RWPE1 (cell line): ENCODE results near the gene PTPN18.

ENCODE experiments used
- CTCF ChIA-PET: fragments of 350-600 bp; sonication (Branson Sonifier 250); formaldehyde crosslinking; extraction: SDS; loops from one replicate; lab custom pipeline; 2021; lab: Yijun Ruan, JAX
- POLR2A ChIA-PET: fragments of 400-600 bp; formaldehyde crosslinking; extraction: SDS; loops from one replicate; lab custom pipeline; 2020; ENCODE audit warnings: antibody characterized with exemption; ENCODE audit not compliant: low non-redundant PET; lab: Yijun Ruan, JAX
- DNase-seq: peaks from one replicate; pipeline ENCODE4 v3.0.0; 2012; ENCODE audit warnings: low spot score
- H3K27ac ChIP-seq: fragments of 450-650 bp; 2 replicates; pipeline ENCODE4 v1.5.1; 2017
- TF ChIP-seq, protein P1 (sequence below): fragments of 450-650 bp; conservative IDR thresholded peaks from 2 replicates; pipeline ENCODE4 v1.5.1; 2017; ENCODE audit warnings: low read depth, mild to moderate bottlenecking

PTPN18 gene

DNA sequence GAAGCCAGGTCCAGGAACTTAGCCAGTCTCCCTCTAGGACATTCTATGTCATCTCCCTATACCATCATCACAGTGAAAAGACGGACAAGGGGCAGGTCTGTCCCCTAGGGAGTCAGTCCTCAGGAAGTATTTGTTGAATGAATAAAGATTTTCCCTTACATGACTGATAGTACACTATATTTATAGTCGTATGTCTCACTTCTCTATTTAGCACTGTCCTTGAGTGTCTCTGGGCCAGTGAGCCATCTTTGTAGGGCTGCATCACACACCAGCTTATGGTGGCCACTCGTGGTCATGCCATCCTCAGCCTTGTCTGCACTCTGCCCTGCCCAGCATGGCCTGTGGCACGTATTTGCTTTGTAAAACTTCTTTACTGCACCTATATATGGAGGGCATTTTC is 25.8 kb downstream of the PTPN18 start:
- TF ChIP-seq, protein P1, sequence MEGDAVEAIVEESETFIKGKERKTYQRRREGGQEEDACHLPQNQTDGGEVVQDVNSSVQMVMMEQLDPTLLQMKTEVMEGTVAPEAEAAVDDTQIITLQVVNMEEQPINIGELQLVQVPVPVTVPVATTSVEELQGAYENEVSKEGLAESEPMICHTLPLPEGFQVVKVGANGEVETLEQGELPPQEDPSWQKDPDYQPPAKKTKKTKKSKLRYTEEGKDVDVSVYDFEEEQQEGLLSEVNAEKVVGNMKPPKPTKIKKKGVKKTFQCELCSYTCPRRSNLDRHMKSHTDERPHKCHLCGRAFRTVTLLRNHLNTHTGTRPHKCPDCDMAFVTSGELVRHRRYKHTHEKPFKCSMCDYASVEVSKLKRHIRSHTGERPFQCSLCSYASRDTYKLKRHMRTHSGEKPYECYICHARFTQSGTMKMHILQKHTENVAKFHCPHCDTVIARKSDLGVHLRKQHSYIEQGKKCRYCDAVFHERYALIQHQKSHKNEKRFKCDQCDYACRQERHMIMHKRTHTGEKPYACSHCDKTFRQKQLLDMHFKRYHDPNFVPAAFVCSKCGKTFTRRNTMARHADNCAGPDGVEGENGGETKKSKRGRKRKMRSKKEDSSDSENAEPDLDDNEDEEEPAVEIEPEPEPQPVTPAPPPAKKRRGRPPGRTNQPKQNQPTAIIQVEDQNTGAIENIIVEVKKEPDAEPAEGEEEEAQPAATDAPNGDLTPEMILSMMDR: no peak
- ChIA-PET POLR2A (no interaction called here), CTCF (no interaction called here)
- no peak overlapping the region for H3K27ac ChIP-seq
- DNase-seq: no peak

DNA sequence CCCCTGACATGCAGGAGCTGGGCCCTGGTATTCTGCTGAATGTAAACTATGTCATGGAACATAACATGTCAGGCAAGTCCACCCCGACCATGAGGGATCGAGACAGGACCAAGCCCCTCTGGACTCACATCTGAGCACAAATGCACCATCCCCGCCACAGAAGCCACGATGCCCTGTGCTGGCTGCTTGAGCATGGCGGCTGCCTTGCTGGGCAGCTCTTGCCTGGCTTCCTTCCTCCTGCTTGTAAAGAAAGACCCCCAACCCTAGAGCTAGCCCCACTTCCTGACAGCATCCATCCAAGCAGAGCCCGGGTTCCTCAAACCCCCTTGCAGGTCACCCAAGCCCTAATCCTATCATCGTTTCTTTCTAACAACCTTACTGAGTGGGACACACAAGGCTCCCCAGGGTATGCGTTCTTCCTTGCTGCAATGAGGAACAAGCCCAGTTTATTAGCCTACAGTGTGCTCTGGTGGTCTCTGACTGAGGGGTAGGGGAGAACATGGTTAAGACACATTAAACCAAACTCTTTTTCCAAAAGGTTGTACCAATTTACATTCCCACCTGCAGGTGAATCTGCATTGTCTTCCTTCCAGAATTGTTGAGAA is 26.6 kb downstream of the PTPN18 start:
- H3K27ac ChIP-seq: no peak overlapping the region
- TF ChIP-seq, protein P1: no peak
- ChIA-PET CTCF (no interaction called here), POLR2A (no interaction called here)
- no peak for DNase-seq

DNA sequence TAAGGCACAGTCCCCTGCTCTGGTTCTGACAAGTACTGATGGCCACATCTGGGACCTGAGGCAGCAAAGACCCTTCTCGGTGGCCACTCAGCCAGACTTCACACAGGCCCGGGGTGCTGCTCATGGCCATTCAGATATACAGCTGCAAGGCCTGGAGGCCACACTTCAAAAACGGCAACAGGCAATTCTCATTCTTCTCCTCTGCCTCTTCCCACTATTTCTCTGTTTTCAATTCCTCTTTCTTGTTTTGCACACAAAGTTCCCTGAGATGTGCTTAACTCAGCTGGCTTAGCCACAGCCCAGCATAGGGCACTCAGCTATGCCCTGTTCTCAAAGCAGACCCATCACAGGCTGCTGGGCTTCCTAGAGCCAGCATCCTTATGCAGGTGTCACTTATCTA is 29.9 kb downstream of the PTPN18 start:
- TF ChIP-seq, protein P1: no peak
- H3K27ac ChIP-seq: no peak overlapping the region
- DNase-seq: no peak
- POLR2A ChIA-PET: no interaction called here
- CTCF ChIA-PET: no interaction called here

DNA sequence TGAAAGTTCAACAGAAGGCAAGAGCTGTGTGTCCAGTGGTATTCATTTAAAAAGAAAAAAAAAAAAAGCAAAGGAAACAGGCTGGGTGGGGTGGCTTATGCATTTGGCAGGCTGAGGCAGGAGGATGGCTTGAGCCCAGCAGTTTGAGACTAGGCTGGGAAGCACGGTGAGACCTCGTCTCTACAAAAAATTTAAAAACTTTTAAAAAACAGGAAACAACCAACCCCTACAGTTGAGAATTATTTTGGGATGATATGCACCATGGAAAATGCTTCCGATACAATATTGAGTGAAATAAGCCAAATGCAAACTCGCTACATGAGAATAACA is 31.2 kb downstream of the PTPN18 start:
- DNase-seq: no peak
- POLR2A ChIA-PET: no interaction called here
- H3K27ac ChIP-seq: no peak overlapping the region
- CTCF ChIA-PET: no interaction called here
- TF ChIP-seq, protein P1: no peak

DNA sequence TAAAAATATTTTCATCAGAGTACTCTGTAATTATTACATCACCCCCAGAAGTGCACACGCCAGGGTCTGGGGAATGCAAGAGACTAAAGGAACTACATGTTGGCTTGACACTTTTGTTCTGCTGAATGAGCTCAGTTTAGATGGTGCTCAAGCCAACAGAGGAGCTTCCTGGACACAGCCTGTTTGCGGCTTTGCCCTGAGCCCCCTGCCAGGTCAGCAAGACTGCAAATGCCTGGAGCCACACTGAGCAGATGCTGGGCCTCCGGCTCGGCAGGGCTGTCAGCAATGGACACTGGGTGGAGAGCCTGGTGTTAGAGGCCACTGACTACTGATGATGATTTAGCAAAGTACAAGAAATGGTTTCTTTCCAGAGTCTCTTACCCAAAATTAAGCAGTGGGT is 31.9 kb downstream of the PTPN18 start:
- CTCF ChIA-PET: interaction anchor here (1.0 kb wide), 1 partner anchor 15 kb away, joined by 6 read pairs; no protein-coding TSS in a partner anchor
- H3K27ac ChIP-seq: no peak overlapping the region
- no peak for DNase-seq
- TF ChIP-seq, protein P1: no peak
- POLR2A ChIA-PET: no interaction called here

DNA sequence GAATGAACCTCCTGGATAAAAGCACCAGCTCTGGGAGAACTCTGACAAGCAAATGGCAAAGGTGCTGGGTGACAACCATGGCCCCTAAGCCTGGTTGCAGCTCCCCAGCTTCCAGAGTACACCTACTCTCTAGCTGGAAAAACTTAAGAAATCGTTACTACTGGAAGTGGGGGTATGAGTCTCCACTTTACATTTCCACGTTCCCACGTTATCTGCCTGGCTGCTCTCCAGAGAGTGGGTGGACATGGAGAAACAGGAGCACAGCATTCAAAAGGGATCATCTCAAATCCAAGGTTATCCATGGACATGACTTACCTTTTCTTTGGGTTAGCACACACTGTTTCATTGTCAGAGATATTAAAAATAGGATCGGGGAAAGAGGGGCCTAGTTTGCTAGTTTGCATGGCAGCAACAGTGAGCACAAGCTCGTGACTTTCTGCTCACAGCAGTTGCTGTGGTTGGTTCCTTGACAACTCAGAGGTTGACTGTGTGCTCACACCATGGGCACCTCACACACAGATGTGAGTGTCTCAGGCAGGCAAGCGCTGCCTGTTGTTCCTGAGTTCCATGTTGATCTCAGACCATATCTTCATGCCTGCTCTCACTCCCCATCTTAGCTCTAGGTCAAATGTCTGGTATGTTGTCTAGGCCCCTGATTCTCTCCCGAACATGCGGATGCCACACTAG is 32.5 kb downstream of the PTPN18 start:
- TF ChIP-seq, protein P1: no peak

More for the DNA sequence above, 32.5 kb downstream of the PTPN18 start:
- CTCF ChIA-PET: interaction anchor here (1.0 kb wide), 1 partner anchor 15 kb away, joined by 6 read pairs; no protein-coding TSS in a partner anchor
- POLR2A ChIA-PET: no interaction called here
- DNase-seq: no peak
- no peak overlapping the region for H3K27ac ChIP-seq
